GM23338 (cell line): ENCODE data around the gene PNMA5.

Source experiments
- CREB1 ChIP-seq: fragments of 250-450 bp; sonication (Bioruptor Pico); IDR thresholded peaks from 2 replicates; pipeline ENCODE4 v1.5.0; 2020; ENCODE audit warnings: low read depth, mild to moderate bottlenecking, moderate library complexity
- EZH2 ChIP-seq: fragments of 200-600 bp; sonication (generic); IDR thresholded peaks from one replicate; pipeline ENCODE4 v1.8.0; 2017; ENCODE audit warnings: antibody characterized with exemption, mild to moderate bottlenecking, low read depth; ENCODE audit not compliant: unreplicated experiment
- EZH2phosphoT487 ChIP-seq: fragments of 200-600 bp; sonication (generic); IDR thresholded peaks from one replicate; pipeline ENCODE4 v1.8.1; 2018; ENCODE audit warnings: antibody characterized with exemption; ENCODE audit not compliant: unreplicated experiment
- JUNB ChIP-seq: IDR thresholded peaks from one replicate; pipeline ENCODE4 v1.6.1; 2016; ENCODE audit warnings: antibody characterized with exemption; ENCODE audit not compliant: unreplicated experiment
- NANOG ChIP-seq: IDR thresholded peaks from 2 replicates; pipeline ENCODE4 v1.6.1; 2016; ENCODE audit warnings: antibody characterized with exemption, borderline replicate concordance
- POLR2AphosphoS5 ChIP-seq: IDR thresholded peaks from 2 replicates; pipeline ENCODE4 v1.6.1; 2016; ENCODE audit warnings: antibody characterized with exemption, low read depth
- ZNF114 ChIP-seq: fragments of 250-450 bp; sonication (Bioruptor Pico); IDR thresholded peaks from 2 replicates; pipeline ENCODE4 v1.5.0; 2020; ENCODE audit warnings: mild to moderate bottlenecking, moderate library complexity
- ZNF331 ChIP-seq: fragments of 250-450 bp; sonication (Bioruptor Pico); IDR thresholded peaks from 2 replicates; pipeline ENCODE4 v1.5.0; 2020; ENCODE audit warnings: low read depth, mild to moderate bottlenecking, moderate library complexity
- TF ChIP-seq, protein P1 (sequence below), 2 experiments: fragments of 200-600 bp in 1 of 2; sonication (generic) in 1 of 2; conservative IDR thresholded peaks; 2 replicates each; pipeline versions ENCODE4 v1.5.1 to v1.6.1; 2016 to 2017; ENCODE audit warnings: antibody characterized with exemption in 2 of 2, low read depth in 2 of 2, mild to moderate bottlenecking in 2 of 2, moderate library complexity in 1 of 2
- TF ChIP-seq, protein P2 (sequence below): IDR thresholded peaks from one replicate; pipeline ENCODE4 v1.6.1; 2018; ENCODE audit warnings: antibody characterized with exemption; ENCODE audit not compliant: unreplicated experiment
- TF ChIP-seq, protein P3 (sequence below): IDR thresholded peaks from 2 replicates; pipeline ENCODE4 v1.6.1; 2016; ENCODE audit warnings: antibody characterized with exemption
- TF ChIP-seq, protein P4 (sequence below): fragments of 250-450 bp; sonication (Bioruptor Pico); IDR thresholded peaks from 2 replicates; pipeline ENCODE4 v1.5.0; 2020; ENCODE audit warnings: mild to moderate bottlenecking, moderate library complexity

DNA sequence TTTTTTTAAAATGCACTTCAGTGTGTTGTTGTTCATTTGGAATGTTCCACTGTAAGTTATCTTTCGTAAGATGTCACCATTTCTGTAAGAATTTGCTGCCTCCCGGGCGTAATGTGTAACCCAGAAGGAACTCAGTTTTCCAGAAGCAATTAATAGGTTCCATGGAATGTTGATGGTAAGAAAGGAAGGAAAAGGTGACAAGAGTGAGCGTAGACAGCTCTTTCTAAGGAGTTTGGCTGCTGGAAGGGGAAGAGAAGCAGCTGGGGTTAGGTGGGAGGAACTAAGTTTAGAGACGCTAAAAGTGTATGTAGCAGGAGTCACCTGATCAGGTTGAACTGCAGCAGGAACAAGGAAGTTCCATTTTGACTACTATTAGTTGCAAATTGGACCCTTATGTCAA, 35.9 kb downstream of the PNMA5 start:
- no peak for TF ChIP-seq POLR2AphosphoS5
- TF ChIP-seq, protein P1, sequence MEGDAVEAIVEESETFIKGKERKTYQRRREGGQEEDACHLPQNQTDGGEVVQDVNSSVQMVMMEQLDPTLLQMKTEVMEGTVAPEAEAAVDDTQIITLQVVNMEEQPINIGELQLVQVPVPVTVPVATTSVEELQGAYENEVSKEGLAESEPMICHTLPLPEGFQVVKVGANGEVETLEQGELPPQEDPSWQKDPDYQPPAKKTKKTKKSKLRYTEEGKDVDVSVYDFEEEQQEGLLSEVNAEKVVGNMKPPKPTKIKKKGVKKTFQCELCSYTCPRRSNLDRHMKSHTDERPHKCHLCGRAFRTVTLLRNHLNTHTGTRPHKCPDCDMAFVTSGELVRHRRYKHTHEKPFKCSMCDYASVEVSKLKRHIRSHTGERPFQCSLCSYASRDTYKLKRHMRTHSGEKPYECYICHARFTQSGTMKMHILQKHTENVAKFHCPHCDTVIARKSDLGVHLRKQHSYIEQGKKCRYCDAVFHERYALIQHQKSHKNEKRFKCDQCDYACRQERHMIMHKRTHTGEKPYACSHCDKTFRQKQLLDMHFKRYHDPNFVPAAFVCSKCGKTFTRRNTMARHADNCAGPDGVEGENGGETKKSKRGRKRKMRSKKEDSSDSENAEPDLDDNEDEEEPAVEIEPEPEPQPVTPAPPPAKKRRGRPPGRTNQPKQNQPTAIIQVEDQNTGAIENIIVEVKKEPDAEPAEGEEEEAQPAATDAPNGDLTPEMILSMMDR (conservative IDR thresholded peaks at IDR 0.05; ENCODE audit: low read depth in 2 of 2): no peak
- TF ChIP-seq, protein P2, sequence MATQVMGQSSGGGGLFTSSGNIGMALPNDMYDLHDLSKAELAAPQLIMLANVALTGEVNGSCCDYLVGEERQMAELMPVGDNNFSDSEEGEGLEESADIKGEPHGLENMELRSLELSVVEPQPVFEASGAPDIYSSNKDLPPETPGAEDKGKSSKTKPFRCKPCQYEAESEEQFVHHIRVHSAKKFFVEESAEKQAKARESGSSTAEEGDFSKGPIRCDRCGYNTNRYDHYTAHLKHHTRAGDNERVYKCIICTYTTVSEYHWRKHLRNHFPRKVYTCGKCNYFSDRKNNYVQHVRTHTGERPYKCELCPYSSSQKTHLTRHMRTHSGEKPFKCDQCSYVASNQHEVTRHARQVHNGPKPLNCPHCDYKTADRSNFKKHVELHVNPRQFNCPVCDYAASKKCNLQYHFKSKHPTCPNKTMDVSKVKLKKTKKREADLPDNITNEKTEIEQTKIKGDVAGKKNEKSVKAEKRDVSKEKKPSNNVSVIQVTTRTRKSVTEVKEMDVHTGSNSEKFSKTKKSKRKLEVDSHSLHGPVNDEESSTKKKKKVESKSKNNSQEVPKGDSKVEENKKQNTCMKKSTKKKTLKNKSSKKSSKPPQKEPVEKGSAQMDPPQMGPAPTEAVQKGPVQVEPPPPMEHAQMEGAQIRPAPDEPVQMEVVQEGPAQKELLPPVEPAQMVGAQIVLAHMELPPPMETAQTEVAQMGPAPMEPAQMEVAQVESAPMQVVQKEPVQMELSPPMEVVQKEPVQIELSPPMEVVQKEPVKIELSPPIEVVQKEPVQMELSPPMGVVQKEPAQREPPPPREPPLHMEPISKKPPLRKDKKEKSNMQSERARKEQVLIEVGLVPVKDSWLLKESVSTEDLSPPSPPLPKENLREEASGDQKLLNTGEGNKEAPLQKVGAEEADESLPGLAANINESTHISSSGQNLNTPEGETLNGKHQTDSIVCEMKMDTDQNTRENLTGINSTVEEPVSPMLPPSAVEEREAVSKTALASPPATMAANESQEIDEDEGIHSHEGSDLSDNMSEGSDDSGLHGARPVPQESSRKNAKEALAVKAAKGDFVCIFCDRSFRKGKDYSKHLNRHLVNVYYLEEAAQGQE: no peak
- TF ChIP-seq EZH2: no peak
- TF ChIP-seq EZH2phosphoT487: no peak
- no peak for TF ChIP-seq JUNB
- no peak for TF ChIP-seq ZNF114 (CRISPR knock-in tag)
- TF ChIP-seq NANOG: no peak
- TF ChIP-seq CREB1: no peak
- TF ChIP-seq, protein P3, sequence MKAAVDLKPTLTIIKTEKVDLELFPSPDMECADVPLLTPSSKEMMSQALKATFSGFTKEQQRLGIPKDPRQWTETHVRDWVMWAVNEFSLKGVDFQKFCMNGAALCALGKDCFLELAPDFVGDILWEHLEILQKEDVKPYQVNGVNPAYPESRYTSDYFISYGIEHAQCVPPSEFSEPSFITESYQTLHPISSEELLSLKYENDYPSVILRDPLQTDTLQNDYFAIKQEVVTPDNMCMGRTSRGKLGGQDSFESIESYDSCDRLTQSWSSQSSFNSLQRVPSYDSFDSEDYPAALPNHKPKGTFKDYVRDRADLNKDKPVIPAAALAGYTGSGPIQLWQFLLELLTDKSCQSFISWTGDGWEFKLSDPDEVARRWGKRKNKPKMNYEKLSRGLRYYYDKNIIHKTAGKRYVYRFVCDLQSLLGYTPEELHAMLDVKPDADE: no peak
- TF ChIP-seq ZNF331 (CRISPR knock-in tag): no peak
- TF ChIP-seq, protein P4, sequence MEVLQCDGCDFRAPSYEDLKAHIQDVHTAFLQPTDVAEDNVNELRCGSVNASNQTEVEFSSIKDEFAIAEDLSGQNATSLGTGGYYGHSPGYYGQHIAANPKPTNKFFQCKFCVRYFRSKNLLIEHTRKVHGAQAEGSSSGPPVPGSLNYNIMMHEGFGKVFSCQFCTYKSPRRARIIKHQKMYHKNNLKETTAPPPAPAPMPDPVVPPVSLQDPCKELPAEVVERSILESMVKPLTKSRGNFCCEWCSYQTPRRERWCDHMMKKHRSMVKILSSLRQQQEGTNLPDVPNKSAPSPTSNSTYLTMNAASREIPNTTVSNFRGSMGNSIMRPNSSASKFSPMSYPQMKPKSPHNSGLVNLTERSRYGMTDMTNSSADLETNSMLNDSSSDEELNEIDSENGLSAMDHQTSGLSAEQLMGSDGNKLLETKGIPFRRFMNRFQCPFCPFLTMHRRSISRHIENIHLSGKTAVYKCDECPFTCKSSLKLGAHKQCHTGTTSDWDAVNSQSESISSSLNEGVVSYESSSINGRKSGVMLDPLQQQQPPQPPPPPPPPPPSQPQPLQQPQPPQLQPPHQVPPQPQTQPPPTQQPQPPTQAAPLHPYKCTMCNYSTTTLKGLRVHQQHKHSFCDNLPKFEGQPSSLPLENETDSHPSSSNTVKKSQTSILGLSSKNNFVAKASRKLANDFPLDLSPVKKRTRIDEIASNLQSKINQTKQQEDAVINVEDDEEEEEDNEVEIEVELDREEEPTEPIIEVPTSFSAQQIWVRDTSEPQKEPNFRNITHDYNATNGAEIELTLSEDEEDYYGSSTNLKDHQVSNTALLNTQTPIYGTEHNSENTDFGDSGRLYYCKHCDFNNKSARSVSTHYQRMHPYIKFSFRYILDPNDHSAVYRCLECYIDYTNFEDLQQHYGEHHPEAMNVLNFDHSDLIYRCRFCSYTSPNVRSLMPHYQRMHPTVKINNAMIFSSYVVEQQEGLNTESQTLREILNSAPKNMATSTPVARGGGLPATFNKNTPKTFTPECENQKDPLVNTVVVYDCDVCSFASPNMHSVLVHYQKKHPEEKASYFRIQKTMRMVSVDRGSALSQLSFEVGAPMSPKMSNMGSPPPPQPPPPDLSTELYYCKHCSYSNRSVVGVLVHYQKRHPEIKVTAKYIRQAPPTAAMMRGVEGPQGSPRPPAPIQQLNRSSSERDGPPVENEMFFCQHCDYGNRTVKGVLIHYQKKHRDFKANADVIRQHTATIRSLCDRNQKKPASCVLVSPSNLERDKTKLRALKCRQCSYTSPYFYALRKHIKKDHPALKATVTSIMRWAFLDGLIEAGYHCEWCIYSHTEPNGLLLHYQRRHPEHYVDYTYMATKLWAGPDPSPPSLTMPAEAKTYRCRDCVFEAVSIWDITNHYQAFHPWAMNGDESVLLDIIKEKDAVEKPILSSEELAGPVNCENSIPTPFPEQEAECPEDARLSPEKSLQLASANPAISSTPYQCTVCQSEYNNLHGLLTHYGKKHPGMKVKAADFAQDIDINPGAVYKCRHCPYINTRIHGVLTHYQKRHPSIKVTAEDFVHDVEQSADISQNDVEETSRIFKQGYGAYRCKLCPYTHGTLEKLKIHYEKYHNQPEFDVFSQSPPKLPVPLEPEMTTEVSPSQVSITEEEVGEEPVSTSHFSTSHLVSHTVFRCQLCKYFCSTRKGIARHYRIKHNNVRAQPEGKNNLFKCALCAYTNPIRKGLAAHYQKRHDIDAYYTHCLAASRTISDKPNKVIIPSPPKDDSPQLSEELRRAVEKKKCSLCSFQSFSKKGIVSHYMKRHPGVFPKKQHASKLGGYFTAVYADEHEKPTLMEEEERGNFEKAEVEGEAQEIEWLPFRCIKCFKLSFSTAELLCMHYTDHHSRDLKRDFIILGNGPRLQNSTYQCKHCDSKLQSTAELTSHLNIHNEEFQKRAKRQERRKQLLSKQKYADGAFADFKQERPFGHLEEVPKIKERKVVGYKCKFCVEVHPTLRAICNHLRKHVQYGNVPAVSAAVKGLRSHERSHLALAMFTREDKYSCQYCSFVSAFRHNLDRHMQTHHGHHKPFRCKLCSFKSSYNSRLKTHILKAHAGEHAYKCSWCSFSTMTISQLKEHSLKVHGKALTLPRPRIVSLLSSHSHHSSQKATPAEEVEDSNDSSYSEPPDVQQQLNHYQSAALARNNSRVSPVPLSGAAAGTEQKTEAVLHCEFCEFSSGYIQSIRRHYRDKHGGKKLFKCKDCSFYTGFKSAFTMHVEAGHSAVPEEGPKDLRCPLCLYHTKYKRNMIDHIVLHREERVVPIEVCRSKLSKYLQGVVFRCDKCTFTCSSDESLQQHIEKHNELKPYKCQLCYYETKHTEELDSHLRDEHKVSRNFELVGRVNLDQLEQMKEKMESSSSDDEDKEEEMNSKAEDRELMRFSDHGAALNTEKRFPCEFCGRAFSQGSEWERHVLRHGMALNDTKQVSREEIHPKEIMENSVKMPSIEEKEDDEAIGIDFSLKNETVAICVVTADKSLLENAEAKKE (CRISPR knock-in tag): no peak
